Measurements from ENCODE around the gene NOL8.

The NOL8 gene

GRCh38 chr9:92295827-92296258 is 29.3 kb downstream of the NOL8 start (continued):
- TF ChIP-seq, protein P1, sequence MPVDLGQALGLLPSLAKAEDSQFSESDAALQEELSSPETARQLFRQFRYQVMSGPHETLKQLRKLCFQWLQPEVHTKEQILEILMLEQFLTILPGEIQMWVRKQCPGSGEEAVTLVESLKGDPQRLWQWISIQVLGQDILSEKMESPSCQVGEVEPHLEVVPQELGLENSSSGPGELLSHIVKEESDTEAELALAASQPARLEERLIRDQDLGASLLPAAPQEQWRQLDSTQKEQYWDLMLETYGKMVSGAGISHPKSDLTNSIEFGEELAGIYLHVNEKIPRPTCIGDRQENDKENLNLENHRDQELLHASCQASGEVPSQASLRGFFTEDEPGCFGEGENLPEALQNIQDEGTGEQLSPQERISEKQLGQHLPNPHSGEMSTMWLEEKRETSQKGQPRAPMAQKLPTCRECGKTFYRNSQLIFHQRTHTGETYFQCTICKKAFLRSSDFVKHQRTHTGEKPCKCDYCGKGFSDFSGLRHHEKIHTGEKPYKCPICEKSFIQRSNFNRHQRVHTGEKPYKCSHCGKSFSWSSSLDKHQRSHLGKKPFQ (tag by site-specific recombination; IDR thresholded peaks at IDR 0.05): no peak
- peak; percentile 92 for TF ChIP-seq SCRT2 (tag by site-specific recombination; IDR thresholded peaks at IDR 0.05)
- TF ChIP-seq ZNF274 (IDR thresholded peaks at IDR 0.05; ENCODE audit: low read length): no peak
- TF ChIP-seq ZNF274 (tag by site-specific recombination; IDR thresholded peaks at IDR 0.05; ENCODE audit: borderline replicate concordance): no peak
- TF ChIP-seq ZBTB20 (tag by site-specific recombination; IDR thresholded peaks at IDR 0.05): no peak
- no peak for TF ChIP-seq PRDM1 (tag by site-specific recombination; IDR thresholded peaks at IDR 0.05)
- no peak for TF ChIP-seq SP2 (tag by site-specific recombination; IDR thresholded peaks at IDR 0.05)
- no peak for TF ChIP-seq ZNF239 (tag by site-specific recombination; IDR thresholded peaks at IDR 0.05)
- peak; percentile 80 for TF ChIP-seq ZNF335 (tag by site-specific recombination; conservative IDR thresholded peaks at IDR 0.05)
- no peak for TF ChIP-seq ZNF302 (tag by site-specific recombination; IDR thresholded peaks at IDR 0.05; ENCODE audit: low read depth)
- TF ChIP-seq ZNF664 (tag by site-specific recombination; IDR thresholded peaks at IDR 0.05): peak; percentile 45; the same call in 1 of the 2 replicates
- TF ChIP-seq ZNF701 (tag by site-specific recombination; IDR thresholded peaks at IDR 0.05): no peak
- TF ChIP-seq ZNF324 (tag by site-specific recombination; IDR thresholded peaks at IDR 0.05): no peak
- no peak for TF ChIP-seq GLIS1 (tag by site-specific recombination; IDR thresholded peaks at IDR 0.05)
- no peak for TF ChIP-seq PRDM6 (tag by site-specific recombination; IDR thresholded peaks at IDR 0.05)
- no peak; the same call in 1 of the 2 replicates for TF ChIP-seq ZBTB11 (tag by site-specific recombination; conservative IDR thresholded peaks at IDR 0.05; ENCODE audit: low read depth)
- TF ChIP-seq ZNF394 (tag by site-specific recombination; IDR thresholded peaks at IDR 0.05; ENCODE audit: borderline replicate concordance): no peak
- no peak for TF ChIP-seq ZFHX2 (tag by site-specific recombination; conservative IDR thresholded peaks at IDR 0.05)
- no peak for TF ChIP-seq ZNF248 (tag by site-specific recombination; IDR thresholded peaks at IDR 0.05)
- TF ChIP-seq ZNF513 (tag by site-specific recombination; IDR thresholded peaks at IDR 0.05): no peak
- no peak for TF ChIP-seq ZNF580 (tag by site-specific recombination; IDR thresholded peaks at IDR 0.05)
- no peak for TF ChIP-seq ZBTB21 (tag by site-specific recombination; IDR thresholded peaks at IDR 0.05)
- TF ChIP-seq ZNF10 (tag by site-specific recombination; IDR thresholded peaks at IDR 0.05): no peak
- no peak for TF ChIP-seq BCL11A (tag by site-specific recombination; IDR thresholded peaks at IDR 0.05; ENCODE audit: low read depth)
- TF ChIP-seq SCRT1 (tag by site-specific recombination; IDR thresholded peaks at IDR 0.05; ENCODE audit: borderline replicate concordance): 0 out of 2 replicates have a peak, but pooled peaks have one; percentile 28
- TF ChIP-seq ZSCAN16 (tag by site-specific recombination; IDR thresholded peaks at IDR 0.05): no peak
- TF ChIP-seq ZNF510 (tag by site-specific recombination; IDR thresholded peaks at IDR 0.05; ENCODE audit: insufficient replicate concordance): no peak

Measured in HEK293 (cell line).